Superior temporal gyrus (tissue), 1 donor: ENCODE data around the gene FGF18.

ENCODE experiments used
- DNase-seq: peaks from one replicate; pipeline ENCODE4 v3.0.0-alpha.2; 2016; ENCODE audit errors: extremely low spot score

FGF18 gene

DNA sequence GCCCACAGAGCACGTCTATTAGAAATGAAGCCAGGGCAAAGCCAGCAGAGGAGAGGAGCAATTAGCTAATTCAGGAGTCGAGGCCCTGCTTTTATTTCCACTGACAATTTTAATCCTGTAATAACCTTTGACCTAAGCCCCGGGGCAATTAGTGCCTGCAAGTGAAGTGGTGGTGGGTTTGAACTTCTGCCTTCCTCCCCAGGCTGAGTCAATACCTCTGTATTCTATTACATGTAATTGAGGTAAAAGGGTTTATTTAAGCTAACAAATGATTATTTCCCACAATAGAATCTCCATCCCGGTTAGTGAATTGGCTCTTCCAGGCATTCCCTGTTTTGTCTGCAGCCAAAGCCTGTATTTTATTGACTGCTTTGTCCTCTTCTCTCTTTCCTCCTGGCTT lies 49.9 kb downstream of the FGF18 start:
- no peak for DNase-seq

GRCh38 chr5:171470420-171470819 lies 51.0 kb downstream of the FGF18 start:
- no peak for DNase-seq

DNA sequence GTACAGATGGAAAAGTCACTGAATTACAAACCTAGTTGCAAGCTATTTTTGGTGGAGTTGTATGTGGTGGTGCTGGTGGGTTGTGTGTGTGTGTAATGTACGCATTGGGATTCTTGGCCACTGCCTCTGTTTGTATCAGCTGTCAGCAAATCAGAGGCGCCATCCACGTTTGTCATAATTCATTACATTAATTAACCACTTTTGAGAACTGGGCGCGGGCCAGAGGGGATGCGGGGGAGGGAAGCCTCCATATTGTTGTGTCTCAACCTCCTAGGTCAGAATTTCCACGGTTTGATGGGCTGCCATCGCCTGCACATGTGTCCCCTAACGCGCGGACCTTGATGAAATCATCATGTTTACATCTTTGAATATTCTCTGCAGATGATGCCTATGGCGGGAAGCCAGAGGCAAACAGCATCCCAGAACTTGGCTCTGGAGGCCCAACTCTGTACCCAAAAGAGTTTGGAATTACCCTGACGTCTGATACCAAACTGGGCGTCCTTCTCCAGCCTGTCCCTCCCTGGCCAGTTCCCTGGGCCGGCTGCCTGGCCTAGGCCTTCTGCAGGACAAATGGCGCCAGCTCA lies 54.9 kb downstream of the FGF18 start:
- DNase-seq, result no peak

- DNase-seq, result no peak
Measured at GRCh38 chr5:171475596-171475995, 56.1 kb downstream of the FGF18 start.

- DNase-seq, result no peak
Measured at GRCh38 chr5:171476701-171477100, 57.3 kb downstream of the FGF18 start.

DNA sequence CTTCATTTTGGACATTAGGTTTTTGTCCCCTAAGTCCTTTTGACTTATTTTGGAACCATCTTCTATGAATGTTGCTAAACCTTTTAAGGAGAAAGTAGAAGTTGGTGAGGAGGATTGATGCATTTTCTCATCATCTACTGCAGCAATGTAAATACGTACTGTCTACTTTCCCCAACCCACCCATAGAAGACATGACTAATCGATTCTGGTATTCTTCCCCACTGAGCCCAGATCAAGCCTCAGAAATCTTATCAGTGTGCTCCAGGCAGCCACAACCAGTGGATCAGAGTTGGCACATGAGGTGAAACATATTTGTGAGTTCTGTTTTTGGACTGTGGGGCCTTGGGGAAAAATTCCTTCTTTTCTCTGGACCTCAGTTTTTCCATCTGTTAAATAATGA lies 57.7 kb downstream of the FGF18 start:
- no peak for DNase-seq

DNA sequence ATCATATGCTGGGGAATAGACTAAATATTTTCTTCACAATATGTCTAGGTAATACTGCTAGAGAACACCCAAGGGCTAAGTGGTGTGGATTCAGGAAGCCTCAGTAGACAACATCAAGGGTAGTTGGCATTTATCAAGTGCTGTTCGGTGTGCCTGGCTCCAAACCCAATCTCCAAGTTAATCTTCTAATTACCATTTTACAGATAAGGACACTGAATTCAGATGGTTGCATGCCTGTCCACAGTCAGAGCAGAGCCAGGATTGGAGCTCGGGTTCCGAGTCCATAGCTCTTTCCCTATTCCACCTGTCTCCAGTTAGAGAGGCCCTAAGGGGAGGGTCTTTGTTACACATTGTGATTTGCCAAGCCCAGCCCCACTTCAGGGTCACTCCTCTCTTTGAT lies 58.2 kb downstream of the FGF18 start:
- DNase-seq, result no peak

DNA sequence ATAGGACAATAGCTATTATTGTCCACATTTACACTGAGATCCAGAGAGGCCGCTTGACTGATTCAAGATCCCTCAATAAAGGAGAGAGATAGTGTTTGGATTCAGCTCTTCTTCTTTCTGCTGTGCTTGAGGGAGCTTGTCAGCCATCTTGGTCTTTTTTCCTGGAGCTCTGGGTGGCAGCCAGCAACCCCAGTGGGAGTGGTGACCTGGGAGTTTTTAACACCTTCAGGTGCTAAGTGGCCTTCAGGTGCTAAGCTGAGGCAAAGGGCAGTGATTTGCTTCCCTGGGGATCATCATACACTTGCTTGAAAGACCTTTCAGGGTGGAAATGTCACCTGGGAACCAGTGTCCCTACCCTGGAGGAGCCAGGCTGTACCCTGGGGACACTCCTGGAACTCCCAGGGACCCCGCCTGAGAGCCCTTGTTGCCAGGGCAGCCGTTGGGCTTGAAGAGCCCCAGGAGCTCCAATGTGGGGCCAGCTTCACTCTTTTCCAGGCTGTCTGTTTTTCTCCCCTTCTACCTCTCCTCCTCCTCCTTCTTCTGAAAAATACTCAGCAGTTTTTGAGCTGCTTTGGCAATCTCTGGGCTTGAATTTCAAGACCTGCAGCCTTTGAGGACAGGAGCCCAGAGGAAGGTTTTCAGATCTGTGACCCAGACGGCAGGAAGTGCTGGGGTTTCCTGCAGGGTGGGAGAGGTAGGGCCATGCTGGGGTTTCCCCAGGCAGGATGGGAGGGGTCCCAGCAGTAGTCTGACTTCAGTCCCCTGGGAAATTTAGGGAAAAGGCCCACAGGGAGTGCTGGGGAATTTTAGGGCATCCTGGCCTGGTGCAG lies 59.7 kb downstream of the FGF18 start:
- DNase-seq, result no peak

DNA sequence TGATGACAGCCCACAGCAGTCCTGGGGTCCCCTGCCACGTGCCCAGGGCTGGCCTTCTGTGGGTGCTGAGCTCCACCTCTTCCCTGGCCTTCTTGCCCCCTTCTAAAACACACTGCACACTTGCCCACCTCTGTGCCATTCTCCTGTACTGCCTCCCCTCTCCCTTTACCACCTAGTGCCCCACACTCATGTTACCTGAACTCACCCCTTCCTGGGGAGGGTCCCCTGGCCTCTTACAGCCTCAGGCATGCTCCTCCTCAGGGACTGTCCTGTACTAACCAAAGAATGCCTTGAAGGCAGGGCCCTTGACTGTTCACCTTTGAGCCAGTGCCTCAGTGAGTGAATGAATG lies 60.3 kb downstream of the FGF18 start:
- DNase-seq, result no peak

- no peak for DNase-seq
Measured at GRCh38 chr5:171480239-171480638, 60.8 kb downstream of the FGF18 start.

DNA sequence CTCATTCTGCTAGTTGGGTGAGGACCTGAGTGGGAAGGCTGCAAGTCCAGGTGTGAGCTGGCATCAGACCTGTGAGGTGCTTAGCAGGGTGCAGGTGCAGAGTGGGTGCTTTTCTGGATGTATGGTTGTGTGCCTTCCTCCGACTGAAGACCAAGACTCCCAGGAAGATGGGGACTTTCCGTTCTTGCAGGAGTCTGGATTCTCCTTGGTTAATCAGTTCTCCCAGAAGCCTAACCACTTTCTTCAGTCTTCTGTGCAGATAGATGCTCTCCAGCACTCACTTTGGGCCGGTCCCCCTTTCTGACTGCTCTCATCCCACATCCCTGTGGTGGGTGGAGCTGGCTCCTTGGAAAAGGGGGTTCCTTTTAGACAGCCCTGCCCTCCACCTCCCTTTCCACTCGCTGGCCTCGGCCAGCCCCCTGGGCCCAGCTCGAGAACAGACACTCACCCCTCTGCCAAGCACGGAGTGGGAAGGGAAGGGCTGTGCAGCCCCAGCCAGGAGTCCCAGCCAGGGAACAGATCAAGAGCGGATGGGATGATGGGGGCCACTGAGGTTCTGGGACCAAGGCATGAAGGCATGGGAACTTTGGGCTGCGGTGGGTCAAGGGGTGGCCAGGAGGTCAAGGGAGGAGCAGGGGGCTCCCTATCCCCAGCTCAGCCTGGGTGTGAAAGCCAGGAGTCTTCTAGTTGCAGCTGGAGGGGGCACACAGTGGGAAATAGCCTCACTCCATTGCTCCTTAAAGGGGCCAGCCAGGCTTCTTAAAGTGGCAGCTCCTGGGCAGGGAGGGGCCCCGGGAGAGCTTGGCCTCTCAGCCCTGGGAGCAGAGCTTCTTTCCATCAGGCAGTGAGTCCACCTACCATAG lies 62.4 kb downstream of the FGF18 start:
- DNase-seq, result no peak

DNA sequence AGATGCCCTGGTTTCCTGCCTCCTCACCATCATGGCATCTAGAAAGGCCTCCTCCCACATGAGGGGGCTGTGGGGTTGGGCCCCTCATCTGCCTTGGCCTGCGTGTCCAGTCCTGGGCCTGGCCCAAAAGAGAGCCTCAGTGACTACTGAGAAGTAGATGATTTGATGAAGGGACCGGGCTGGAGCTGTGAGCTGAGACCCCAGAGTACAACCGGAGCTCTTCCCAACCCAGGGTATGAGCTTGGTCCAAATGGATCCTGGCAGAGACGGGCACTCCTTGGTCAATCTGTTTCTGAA lies 62.9 kb downstream of the FGF18 start:
- no peak for DNase-seq

GRCh38 chr5:171483551-171484135 lies 64.2 kb downstream of the FGF18 start:
- no peak for DNase-seq

DNA sequence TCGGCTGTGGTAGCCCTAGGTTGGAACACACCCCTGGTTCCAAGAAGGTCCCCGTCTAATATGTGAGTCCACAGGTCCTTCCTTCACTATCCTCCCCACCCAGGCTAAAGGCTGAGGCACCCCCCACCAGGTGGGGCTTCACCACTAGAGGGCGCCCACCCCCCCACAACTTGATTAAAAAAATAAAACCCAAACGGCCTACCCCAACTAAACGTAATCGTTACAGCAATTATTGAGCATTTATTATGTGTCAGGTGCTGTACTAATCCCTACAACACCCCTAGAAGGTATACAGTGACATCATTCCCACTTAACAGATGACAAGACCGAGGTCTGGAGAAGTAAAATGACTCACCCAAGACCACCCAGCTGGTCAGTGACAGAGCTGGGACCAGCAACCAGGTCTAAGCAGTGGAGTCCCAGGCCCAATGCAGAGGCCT lies 65.0 kb downstream of the FGF18 start:
- DNase-seq, result no peak

- no peak for DNase-seq
Measured at GRCh38 chr5:171485668-171486067, 66.2 kb downstream of the FGF18 start.

- no peak for DNase-seq
Measured at GRCh38 chr5:171486613-171487012, 67.2 kb downstream of the FGF18 start.

DNA sequence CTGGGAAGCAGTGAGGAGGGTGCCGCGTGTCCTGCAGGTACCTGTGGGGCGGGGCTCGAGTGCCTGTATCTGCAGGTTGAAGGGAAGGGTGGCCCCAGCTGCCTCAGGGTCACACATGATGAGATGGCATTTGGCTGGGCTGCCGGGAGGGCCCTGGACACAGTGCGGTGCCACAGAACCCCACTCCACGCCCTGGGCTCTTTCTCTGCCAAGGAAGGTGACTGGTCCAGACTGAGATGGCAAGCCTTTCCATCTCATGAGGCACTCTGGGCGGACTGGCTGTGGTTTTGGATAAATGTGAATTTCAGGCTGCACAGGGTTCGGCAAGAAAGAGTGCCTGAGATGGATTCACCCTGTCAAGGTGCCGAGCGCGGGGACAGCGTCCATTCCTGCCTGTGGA lies 69.4 kb downstream of the FGF18 start:
- DNase-seq, result no peak

DNA sequence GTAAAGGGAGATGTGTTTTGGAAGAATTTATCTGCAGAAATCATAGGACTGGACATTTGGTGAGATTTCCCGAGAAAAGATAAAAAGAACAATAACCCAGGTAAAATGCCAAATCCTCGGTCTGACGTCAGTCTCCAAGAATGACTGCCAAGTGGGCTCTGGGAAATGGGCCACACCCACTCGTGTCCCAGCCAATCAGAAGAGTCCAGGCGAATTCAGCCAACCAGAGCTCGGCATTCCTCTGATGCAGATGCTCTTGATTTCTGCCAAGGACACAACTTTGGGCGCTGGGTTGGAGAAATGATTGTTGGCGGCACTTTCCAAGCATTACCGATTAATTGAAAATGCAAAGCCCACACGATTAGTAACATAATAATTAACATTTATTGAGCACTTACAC lies 73.3 kb downstream of the FGF18 start:
- DNase-seq, result no peak

- no peak for DNase-seq
Measured at GRCh38 chr5:171493646-171494393, 74.4 kb downstream of the FGF18 start.

DNA sequence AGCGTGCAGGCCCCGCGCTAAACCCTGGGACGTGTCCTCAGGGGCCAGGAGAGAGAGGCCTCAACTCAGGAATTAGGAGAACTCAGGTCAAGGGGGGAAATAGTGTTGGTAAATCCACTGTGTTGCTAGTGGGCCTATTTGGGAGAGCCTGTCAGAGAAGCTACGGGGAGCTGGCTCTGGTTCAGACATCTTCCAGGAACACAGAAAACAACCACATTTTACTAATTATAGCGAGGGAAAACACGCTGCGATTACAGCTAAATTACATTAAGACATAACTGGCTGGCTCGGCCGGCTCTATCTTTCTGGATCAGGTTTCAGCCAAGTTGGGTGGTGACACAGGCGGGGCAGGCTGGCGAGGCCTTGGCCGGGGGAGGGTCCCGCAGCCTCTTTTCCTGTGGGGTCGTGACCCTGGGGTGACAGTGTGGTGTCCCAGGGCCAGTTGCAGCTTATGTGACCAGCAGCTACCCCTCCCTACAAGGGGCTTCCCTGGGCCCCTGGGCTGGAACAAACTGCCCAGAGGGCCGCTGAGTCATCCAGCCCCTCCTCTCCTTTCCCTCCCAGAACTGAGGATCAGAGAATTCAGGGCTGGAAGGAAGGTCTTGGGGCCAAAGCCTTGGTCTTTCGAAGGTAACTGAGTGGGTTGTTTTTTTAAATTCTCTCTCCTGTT lies 75.1 kb downstream of the FGF18 start:
- no peak for DNase-seq

GRCh38 chr5:171495122-171495700 lies 75.8 kb downstream of the FGF18 start:
- DNase-seq, result no peak
